SK-N-MC (cell line): ENCODE measurements around the gene GTPBP1.

ENCODE experiments used
- EZH2 ChIP-seq: fragments of 200-600 bp; sonication (generic); IDR thresholded peaks from one replicate; pipeline ENCODE4 v1.6.1; 2017; ENCODE audit warnings: antibody characterized with exemption
- POLR2AphosphoS5 ChIP-seq: IDR thresholded peaks from 2 replicates; pipeline ENCODE4 v1.6.1; 2012; ENCODE audit warnings: mild to moderate bottlenecking, low read depth, low read length, borderline replicate concordance

DNA sequence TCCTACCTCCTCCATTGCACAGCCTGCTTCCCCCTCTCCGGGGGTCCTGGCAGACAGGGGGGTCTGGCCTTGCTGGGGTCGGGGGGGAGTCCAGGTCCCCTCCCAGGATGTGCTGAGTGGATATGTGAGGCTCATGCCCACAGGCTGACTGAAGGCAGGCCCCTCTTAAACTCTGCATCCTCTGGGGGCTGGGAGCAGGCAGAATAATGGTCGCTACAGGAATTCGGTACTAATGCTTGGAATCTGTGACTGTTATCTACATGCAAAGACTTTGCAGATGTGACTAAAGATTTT is 51.7 kb downstream of the GTPBP1 start:
- no peak for TF ChIP-seq EZH2
- TF ChIP-seq POLR2AphosphoS5: no peak
